Left lobe of liver (tissue), 2 donors: ENCODE measurements around the gene CFTR. TPM values are rescaled to one million over a fixed set of nuclear protein-coding genes. Genes with fewer than 3 reads are reported as not detected.
A peak's percentile ranks its signal among the peaks of the same experiment; 100 is the strongest.
"Not testable (repeated sequence)": the region's sequence is repeated elsewhere in the genome, so short reads cannot be mapped to it uniquely, and the experiment has no call there.

ENCODE experiments used
- ATAC-seq: fragments of 200-7000 bp; cut with Tn5 transposase; one replicate; pipeline ENCODE4 v1.9.1; 2020; ENCODE audit warnings: mild to moderate bottlenecking, moderate library complexity
- DNase-seq: peaks from one replicate; pipeline ENCODE4 v3.0.0-alpha.2; 2020; ENCODE audit warnings: low spot score
- total RNA-seq: library from RNA; stranded (reverse); gene quantifications from one replicate; pipeline ENCODE4 v1.2.1, GENCODE V29; 2021
- donor health status: DM: no; HTN: no; CAD: no; lungs with moderate emphysema.
- donor health status: DM: no; HTN: yes; CAD: no.

The CFTR gene
- total RNA-seq = 1.1 TPM

DNA sequence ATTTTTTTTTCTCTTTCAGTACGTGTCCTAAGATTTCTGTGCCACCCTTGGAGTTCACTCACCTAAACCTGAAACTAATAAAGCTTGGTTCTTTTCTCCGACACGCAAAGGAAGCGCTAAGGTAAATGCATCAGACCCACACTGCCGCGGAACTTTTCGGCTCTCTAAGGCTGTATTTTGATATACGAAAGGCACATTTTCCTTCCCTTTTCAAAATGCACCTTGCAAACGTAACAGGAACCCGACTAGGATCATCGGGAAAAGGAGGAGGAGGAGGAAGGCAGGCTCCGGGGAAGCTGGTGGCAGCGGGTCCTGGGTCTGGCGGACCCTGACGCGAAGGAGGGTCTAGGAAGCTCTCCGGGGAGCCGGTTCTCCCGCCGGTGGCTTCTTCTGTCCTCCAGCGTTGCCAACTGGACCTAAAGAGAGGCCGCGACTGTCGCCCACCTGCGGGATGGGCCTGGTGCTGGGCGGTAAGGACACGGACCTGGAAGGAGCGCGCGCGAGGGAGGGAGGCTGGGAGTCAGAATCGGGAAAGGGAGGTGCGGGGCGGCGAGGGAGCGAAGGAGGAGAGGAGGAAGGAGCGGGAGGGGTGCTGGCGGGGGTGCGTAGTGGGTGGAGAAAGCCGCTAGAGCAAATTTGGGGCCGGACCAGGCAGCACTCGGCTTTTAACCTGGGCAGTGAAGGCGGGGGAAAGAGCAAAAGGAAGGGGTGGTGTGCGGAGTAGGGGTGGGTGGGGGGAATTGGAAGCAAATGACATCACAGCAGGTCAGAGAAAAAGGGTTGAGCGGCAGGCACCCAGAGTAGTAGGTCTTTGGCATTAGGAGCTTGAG lies at the start of gene CFTR:
TSS of gene CFTR (plus strand) at position 801 of the 830 bp plus-strand sequence. CDS start 70 bp downstream, outside the sequence.
- ATAC-seq = peak; percentile 65
- no peak for DNase-seq

DNA sequence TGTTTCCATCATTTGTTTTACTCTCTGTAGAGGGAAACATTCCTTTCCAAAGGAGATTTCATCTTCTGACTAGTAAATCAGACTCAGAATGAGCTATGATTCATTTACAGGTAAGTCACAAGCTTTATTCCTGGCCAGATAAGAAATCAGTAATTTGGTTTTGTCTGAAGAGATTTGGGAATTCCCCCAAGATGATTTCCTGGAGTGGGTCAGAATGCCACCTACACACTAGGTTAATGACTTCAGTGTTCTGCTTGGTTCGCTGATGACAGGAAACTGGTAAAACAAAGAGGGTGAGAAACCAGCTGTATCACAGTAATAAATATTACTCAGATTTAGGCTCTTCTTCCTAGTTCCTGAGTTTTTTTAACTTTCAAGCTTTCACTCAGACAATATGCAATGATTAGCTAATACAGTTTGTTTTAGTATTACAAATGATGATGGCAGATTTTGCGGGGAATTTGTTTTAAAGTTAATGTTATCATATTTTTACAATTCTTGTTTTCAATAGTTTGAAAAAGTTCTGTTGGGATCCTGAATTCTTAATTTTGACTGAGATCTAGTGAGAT lies 44.3 kb upstream of the CFTR start:
- no peak for DNase-seq
- no peak for ATAC-seq

DNA sequence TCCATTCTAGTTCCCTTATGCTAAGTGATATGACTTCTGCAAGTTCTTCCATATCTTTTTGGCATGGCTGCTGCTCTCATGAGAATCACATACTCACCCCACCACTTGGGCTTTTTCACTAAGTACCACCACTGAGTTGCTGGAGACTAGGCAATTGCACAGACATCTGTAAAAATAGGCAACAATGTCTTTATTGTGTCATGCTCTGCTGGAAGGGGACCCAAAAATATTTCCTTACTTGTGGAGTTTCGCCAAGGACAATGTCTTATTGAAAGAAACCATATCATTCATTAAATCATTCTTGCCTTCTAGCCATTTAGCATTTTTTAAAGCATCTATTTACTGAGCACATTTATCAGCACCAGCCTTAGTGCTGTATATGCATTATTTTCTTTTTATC lies 35.2 kb upstream of the CFTR start:
- ATAC-seq = no peak

DNA sequence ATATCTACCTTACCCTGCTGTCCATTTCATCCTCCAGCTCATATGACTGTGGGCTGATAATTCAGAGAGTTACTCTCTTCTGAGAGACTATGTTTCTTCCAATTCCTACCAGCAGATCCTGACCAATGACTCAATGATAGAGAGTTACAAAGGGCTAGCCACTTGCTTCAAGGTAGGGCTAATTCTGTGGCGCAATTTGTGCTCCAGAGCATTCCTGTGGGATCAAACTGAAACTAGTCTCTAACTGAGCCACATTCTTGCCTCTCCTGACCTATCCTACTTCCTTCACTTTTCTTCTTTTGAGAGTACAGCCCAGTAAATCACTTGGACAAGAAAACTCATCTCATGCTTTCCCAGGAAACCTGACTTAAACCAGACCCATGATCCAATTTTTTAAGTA lies 34.6 kb upstream of the CFTR start:
- ATAC-seq = no peak

More for the DNA sequence above, 35.2 kb upstream of the CFTR start:
- DNase-seq = no peak

DNA sequence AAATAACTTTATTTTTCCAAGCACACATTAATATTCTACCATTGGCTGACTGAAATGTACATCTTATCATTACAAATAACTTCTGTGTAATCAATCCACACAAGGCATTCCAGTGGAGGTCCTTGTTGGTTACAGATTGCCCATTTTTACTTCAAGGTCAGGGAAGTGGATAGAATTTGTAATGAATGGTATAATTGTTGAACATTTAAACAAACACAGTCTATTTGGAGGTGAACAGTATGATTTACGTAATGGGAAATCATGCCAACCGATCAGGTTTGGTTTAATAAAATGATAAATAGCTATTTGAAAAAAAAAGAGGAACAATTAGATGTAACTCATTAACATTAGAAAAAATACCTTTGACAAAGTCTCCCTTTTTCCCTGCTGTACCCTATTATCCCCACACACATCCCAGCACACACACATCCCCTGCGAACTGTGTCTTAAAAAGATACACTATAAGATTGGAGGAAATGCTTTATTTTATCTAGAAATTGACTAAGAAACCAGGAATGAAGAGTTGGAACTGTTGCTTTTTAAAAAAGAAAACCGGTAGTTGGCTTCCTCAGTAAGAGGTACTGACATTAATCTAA lies 33.5 kb upstream of the CFTR start:
- DNase-seq (no peak), ATAC-seq (no peak)

More for the DNA sequence above, 34.6 kb upstream of the CFTR start:
- no peak for DNase-seq

DNA sequence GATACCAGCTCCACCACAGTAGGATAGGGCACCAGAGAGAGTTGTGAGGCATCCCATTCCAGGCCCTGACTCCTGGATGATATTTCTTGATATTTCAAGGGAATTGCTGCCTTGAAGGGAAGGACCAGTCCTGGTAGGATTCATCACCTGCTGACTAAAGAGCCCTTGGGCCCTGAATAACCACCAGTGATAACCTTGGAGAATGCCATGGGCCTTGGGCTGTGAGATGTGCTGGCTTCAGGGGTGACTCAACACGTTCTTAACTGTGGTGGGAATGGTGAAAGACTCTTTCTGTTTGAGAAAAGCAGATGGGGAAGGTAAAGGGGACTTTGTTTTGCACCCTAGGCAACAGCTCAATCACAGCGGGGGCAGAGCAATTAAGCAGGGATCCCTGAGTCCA lies 31.2 kb upstream of the CFTR start:
- ATAC-seq (no peak), DNase-seq (no peak)

DNA sequence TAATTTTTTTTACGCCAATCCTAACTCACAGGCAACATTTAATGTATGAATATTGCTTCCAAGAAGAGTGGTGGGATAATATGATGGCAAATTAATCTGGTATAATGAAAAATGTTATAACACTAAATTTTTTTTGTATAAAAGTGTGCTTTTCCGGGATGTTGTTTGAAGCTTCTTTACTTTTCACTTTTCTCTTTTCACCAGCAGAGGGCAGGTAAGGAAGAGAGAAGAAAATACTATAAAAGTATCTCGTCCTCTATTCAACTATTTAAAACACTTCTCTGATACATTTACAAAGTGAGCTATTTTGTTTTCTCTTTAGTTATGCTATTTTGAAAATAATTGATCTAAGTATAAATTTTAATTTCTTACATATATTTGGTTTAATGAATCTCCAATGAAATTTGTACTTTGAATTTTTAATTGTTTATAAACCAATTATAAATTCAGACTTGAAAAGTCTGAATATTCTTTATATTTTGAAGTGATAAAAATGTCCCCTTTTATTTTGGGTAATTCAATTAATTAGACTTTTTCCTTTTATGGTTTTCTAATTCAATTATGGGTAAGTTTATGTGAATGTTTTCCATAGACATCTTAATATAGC lies 20.7 kb upstream of the CFTR start:
- DNase-seq = no peak
- ATAC-seq = peak; percentile 66

DNA sequence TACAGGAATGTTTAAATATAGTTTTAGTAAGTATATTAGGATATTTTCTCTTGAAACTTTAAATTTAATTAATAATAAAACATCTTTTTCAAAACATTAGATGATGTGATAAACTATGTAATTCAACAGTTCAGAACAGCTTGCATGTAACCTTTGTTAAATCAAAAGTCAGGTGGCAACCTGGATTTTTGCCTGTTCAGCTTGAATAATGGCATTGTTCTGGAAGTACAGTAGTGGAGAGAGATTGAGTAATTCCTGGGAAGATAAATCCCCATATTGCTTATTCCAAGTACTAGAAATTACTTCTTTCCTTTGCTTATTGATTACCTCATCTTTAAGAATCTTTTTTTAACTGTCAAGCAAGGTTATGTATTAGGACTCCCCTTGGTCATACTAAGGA lies 20.1 kb upstream of the CFTR start:
- DNase-seq (no peak), ATAC-seq (no peak)

DNA sequence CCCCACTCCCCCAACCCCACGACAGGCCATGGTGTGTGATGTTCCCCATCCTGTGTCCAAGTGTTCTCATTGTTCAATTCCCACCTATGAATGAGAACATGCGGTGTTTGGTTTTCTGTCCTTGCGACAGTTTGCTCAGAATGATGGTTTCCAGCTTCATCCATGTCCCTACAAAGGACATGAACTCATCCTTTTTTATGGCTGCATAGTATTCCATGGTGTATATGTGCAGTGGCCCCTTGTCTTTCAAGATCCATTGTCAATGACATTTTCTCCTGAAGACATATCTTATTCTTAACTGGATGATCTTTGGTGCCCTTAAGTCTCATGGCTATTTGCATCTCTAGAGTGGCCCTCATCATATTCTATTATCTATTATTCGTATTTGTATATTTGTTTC lies 19.0 kb upstream of the CFTR start:
- not testable (repeated sequence) for DNase-seq, ATAC-seq

DNA sequence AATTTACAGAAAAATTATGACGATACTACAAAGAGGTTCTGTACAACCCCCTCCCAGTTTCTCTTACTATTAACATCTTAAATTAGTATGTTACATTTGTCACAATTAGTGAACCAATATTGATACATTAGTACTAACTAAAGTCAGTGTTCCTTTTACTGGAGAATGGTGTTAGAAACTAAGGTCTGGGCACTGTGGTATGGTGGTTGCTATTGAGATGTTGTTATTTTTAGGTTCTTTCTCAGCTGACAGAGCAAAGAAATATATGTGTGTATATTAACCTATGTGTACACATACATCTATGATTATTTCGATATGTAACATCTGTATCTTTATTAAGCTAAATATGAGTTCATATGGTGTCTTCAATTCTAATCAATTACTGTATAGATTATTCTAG lies 11.7 kb upstream of the CFTR start:
- ATAC-seq (no peak), DNase-seq (no peak)

DNA sequence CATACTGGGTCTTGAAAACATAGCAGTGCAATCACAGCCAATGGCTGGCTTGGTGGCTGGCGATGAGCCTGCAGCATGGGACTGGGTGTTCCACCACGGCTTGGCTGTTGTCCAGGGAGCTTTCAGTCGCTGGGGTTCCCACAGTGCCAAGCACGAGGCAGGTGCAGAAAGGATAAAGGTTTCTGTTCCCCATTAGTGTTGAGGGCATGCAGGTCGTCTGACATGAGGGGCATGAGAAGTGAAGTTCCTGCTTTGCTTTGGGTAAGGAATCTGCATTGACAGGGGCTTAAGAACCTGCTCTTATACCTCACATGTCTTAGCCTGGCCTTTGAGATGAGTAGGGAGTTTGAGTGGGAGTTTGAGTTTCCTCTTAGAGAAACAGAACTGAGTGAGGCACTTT lies 9.0 kb upstream of the CFTR start:
- ATAC-seq = peak; percentile 53
- DNase-seq = peak; percentile 55

DNA sequence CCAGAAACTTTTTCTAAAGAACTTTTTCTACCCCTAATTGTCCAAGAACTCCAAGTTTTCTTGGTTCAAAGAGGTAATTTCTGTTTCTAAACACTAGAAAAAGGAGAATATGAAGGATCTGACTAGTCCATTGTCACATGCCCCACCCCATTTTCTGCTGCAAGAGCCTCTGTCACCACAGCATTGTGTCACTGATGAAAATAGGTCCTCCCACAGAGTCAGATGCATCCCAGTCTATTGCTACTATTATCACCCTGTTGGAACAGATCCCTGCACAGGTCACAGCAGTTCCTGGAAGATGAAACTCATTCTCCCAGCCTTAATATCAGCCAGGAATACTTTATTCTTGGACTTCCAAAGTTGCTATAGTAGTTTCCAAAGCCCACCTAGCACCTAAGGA lies 7.5 kb upstream of the CFTR start:
- ATAC-seq = no peak

DNA sequence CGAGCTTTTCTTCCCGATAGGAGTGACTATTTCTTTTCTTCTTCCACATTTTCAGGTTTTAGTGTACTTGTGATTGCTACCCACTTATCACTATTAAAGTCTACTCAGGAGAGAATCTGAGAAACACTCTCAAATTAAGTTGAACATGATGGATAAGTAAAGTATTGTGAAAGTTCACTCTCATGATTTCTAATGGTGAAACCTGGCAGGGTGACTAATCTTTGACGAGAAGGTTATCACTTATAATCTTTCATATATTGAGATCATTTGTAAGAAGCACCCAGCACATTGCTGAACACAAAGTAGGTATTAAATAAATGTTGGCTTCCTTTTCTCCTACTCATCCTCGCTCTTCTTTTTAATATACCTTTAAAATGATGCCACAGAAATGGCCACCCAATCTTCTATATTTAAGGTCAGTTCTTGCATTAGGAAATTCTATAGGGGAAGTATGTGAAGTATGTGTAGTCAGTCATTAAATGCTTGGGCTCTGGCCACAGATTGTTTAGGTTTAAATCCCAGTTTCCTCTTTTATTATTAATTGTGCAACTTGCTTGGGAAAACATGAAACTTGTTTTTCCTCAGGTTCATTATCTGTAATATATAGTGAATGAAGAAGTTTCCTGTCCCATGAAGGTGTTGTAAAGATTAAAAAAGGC lies 3.1 kb upstream of the CFTR start:
- DNase-seq (no peak), ATAC-seq (no peak)

More for the DNA sequence above, 7.5 kb upstream of the CFTR start:
- DNase-seq = no peak

DNA sequence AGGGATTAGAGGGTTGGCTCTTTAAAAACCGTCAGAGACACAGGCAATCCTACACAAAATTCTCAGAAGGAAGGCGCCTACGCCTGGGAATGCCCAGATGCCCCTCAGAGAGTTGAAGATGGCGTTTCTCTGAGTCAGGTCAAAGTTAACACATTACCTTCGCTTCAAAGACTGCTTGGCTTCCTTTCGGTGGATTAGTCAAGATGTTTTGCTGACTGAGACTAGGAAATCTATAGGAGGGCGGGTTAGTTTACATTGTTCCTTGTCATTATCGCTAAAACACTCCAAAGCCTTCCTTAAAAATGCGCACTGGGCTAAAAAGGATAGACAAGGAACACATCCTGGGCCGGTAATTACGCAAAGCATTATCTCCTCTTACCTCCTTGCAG lies 995 bp upstream of the CFTR start:
- ATAC-seq = no peak
- no peak for DNase-seq

DNA sequence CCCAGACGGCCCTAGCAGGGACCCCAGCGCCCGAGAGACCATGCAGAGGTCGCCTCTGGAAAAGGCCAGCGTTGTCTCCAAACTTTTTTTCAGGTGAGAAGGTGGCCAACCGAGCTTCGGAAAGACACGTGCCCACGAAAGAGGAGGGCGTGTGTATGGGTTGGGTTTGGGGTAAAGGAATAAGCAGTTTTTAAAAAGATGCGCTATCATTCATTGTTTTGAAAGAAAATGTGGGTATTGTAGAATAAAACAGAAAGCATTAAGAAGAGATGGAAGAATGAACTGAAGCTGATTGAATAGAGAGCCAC lies 184 bp downstream of the CFTR start:
- ATAC-seq (peak; percentile 32), DNase-seq (no peak)

DNA sequence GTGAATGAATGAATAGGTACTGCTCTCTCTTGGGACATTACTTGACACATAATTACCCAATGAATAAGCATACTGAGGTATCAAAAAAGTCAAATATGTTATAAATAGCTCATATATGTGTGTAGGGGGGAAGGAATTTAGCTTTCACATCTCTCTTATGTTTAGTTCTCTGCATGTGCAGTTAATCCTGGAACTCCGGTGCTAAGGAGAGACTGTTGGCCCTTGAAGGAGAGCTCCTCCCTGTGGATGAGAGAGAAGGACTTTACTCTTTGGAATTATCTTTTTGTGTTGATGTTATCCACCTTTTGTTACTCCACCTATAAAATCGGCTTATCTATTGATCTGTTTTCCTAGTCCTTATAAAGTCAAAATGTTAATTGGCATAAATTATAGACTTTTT lies 1.2 kb downstream of the CFTR start:
- DNase-seq = no peak
- ATAC-seq = no peak

DNA sequence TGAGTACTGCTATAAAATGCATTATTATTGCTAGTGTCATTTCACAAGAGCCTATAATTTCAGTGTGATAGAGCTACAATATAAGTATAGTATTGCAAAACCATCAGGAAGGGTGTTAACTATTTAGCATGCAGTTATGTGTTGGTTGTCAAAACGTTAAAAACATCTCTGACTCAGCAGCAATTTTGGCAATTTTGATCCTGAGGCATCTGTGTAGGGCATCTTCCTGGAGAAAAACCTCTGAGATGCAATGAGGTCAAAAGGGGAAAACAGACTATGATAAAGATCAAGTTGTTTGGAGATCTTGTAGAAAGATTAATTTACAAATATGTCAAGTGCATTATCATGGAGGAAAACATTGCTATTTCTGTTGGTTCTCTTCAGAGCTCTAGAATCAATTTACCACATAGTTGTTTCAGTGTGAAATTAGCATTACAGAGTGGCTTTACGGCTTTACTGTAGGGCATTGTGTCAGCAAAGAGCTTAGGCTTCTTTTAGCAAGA lies 5.3 kb downstream of the CFTR start:
- DNase-seq = no peak
- ATAC-seq = no peak

DNA sequence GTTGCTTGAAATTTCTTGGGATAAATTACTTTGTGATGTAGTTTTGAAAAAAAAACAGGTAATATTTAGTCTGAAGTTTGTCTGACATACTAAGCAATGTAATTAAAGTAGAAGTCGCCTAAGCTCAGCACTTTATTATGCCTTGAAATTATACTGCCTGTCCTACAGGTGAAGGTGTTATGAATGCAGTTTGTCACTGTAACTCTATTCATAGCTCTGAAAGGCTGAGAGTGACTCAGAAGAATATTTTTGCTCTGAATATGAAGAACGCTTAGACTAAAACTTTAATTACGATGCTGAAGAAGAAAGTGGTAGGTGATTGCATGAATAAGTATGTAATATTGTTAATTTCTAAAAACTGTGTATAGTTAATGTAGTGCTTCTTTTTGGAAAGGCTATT lies 9.2 kb downstream of the CFTR start:
- ATAC-seq (no peak), DNase-seq (no peak)

DNA sequence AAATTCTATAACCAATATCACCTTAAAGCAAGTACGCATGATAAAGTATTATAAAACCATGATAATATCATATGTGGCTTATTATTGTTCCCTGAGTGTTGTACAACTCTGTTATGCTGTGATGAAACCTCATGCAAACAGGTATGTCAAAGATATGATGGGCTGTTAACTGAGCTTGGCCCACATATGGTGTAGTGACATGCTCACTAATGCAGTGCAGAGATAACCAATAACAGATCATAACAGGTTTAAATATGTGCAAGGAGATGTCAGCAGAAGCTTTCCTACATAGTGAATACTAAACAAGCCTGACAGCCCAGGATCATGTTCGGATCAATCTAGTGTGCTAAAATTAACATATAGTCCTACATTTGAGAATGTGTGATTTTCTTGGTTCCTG lies 9.6 kb downstream of the CFTR start:
- DNase-seq = no peak
- ATAC-seq = peak; percentile 11

DNA sequence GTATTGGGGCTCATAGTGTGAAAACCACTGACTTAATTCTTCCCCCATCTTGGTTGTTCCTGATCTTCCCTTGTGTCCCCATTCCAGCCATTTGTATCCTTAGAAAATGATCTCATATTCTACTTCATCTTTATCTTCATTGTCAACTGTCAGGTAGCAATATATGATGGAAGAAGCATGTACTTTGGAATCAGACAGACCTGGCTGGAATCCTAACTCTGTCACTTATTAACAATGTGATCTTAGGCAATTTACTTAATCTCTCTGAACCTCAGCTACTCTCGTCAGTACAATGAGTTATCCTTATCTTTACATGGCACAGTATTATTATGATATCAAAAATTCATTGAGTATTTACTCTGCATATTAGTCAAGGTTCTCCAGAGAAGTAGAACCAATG lies 10.1 kb downstream of the CFTR start:
- ATAC-seq (peak; percentile 98), DNase-seq (no peak)

DNA sequence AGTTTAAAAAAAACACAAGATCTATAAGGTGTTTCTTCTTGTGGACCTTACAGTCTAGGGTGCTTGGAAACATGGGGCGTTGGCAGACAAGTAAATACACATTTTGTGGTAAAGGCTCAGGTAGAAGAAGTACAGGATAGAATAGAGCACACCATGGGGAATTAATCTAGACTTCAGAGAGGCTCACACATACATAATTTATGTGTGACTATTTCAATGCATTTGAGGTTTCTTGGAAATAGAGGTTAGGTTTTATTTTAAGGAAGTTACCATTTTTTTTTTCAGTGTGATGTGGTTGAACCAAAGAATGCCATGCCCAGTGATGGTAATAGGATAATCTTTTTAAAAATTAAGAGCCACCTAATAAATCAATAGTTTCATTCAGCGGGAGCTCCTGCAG lies 12.8 kb downstream of the CFTR start:
- ATAC-seq (no peak), DNase-seq (no peak)
